Measurements from ENCODE around the gene ZNRD2.

Gene ZNRD2

DNA sequence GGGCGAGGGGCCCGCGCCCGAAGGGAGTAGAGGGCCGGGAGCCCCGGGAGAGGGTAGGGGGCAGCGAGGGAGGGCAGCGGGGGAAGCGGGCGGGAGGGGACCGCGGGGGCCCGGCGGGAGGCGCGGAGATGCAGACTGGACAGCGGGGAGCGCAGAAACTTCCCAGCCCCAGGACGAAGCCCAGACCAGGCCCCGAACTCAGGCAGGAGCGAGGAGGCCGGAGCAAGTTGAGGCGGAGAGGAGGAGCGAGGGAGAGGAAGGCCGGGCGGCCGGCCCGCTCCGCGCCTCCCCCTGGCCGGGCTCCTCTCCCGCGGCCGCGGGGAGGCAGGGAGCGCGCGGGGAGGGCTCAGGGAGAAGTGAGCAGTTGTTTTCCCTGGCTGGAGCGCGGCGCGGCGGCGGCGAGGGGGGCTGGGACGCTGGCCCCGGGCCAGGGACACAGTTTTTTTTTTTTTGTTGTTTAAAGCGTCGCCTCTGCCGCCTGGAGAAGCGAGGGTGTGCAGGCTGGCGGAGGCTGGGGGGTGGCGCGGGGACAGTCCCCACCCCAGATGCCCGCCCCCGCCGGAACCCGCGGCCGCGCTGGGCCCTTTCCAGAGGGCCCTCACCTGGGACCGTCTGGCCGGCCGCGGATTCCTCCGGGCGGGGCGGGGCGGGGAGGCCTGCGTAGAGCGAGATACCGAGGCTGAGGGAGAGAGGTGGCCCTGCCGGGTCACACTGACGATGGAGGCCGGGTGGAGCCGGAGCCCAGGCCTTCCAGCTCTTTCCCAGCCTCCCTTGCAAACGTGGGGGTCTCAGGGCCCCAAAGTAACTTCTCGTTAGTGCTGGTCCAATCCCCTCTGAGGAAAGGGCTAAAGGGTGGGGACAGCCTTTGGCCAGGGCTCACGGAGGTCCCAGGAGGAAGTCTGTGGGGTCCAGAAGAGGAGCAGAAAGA, 12.0 kb upstream of the ZNRD2 start, which contains the start of gene LTBP3:
Gene LTBP3, minus strand, starts transcription at position 358 of the 928 bp plus-strand sequence. CDS start 400 bp downstream, outside the sequence.
- TF ChIP-seq, protein P1, sequence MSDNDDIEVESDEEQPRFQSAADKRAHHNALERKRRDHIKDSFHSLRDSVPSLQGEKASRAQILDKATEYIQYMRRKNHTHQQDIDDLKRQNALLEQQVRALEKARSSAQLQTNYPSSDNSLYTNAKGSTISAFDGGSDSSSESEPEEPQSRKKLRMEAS (IDR thresholded peaks at IDR 0.05): peak; percentile 30
- TF ChIP-seq EGR1 (IDR thresholded peaks at IDR 0.05) (no peak; the same call in none of the 2 replicates), EP300 (IDR thresholded peaks at IDR 0.05; ENCODE audit: borderline replicate concordance) (peak; percentile 72), NFIC (IDR thresholded peaks at IDR 0.05) (peak; percentile 95), TCF12 (IDR thresholded peaks at IDR 0.05; ENCODE audit: low read depth) (peak; percentile 65), ZBTB7A (IDR thresholded peaks at IDR 0.05; ENCODE audit: low read depth) (no peak), CEBPB (IDR thresholded peaks at IDR 0.05) (0 out of 2 replicates have a peak, but pooled peaks have one; percentile 14), TEAD4 (IDR thresholded peaks at IDR 0.05) (peak; percentile 79), YY1 (IDR thresholded peaks at IDR 0.05; ENCODE audit: low read depth) (no peak)

DNA sequence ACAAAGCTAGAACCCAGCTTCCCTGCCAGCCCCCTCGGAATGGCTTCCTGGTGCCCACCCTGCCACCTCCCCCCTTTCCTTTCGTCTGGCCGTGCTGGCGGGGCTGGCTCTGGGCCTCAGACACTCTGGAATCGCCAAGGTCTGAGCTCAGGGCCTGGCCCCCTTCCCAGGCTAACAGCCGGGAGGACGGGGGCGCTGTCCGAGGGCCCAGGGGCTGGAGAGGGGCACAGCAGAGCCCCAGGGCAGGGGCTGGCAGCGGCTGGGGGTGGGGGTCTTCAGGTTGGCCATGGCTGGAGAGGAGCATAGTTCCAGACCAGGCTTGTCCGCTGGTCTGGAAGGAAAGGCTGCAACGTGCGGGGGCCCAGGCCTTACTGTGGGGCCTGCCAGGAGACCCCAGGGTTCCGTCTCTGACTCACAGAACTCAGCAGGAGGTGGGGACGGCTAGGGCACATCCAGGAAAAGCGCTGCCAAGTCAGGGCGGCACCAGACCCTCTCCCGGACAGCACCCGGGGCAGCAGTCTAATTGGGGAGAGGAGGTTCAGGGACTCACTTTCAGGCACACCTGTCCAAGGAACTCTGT, 11.3 kb upstream of the ZNRD2 start:
- TF ChIP-seq FOXM1 (IDR thresholded peaks at IDR 0.05; ENCODE audit: borderline replicate concordance, low read depth) (peak; percentile 86), NFIC (IDR thresholded peaks at IDR 0.05) (peak; percentile 99), YY1 (IDR thresholded peaks at IDR 0.05; ENCODE audit: low read depth) (0 out of 2 replicates have a peak, but pooled peaks have one; percentile 42), RAD21 (IDR thresholded peaks at IDR 0.05; ENCODE audit: low read depth) (peak; percentile 1; the same call in 1 of the 2 replicates), ZBTB7A (IDR thresholded peaks at IDR 0.05; ENCODE audit: low read depth) (peak; percentile 97), CREB1 (IDR thresholded peaks at IDR 0.05; ENCODE audit: low read depth) (no peak), TAF1 (IDR thresholded peaks at IDR 0.05; ENCODE audit: low read depth) (no peak), EP300 (IDR thresholded peaks at IDR 0.05; ENCODE audit: borderline replicate concordance) (peak; percentile 93), TEAD4 (IDR thresholded peaks at IDR 0.05) (peak; percentile 64), TCF12 (IDR thresholded peaks at IDR 0.05; ENCODE audit: low read depth) (peak; percentile 96), CEBPB (IDR thresholded peaks at IDR 0.05) (peak; percentile 48; the same call in 1 of the 2 replicates), USF1 (IDR thresholded peaks at IDR 0.05) (no peak; the same call in 1 of the 2 replicates)
- TF ChIP-seq, protein P1 (IDR thresholded peaks at IDR 0.05): peak; percentile 64
- TF ChIP-seq, protein P2, sequence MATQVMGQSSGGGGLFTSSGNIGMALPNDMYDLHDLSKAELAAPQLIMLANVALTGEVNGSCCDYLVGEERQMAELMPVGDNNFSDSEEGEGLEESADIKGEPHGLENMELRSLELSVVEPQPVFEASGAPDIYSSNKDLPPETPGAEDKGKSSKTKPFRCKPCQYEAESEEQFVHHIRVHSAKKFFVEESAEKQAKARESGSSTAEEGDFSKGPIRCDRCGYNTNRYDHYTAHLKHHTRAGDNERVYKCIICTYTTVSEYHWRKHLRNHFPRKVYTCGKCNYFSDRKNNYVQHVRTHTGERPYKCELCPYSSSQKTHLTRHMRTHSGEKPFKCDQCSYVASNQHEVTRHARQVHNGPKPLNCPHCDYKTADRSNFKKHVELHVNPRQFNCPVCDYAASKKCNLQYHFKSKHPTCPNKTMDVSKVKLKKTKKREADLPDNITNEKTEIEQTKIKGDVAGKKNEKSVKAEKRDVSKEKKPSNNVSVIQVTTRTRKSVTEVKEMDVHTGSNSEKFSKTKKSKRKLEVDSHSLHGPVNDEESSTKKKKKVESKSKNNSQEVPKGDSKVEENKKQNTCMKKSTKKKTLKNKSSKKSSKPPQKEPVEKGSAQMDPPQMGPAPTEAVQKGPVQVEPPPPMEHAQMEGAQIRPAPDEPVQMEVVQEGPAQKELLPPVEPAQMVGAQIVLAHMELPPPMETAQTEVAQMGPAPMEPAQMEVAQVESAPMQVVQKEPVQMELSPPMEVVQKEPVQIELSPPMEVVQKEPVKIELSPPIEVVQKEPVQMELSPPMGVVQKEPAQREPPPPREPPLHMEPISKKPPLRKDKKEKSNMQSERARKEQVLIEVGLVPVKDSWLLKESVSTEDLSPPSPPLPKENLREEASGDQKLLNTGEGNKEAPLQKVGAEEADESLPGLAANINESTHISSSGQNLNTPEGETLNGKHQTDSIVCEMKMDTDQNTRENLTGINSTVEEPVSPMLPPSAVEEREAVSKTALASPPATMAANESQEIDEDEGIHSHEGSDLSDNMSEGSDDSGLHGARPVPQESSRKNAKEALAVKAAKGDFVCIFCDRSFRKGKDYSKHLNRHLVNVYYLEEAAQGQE (IDR thresholded peaks at IDR 0.05; ENCODE audit: low read depth): peak; percentile 16; the same call in 1 of the 2 replicates

GRCh38 chr11:65559535-65559934, 10.7 kb upstream of the ZNRD2 start:
- no peak; the same call in 1 of the 2 replicates for TF ChIP-seq RAD21 (IDR thresholded peaks at IDR 0.05; ENCODE audit: low read depth)
- TF ChIP-seq, protein P1 (IDR thresholded peaks at IDR 0.05): no peak
- no peak for TF ChIP-seq CEBPB (IDR thresholded peaks at IDR 0.05)
- TF ChIP-seq, protein P2 (IDR thresholded peaks at IDR 0.05; ENCODE audit: low read depth): no peak
- TF ChIP-seq USF1 (IDR thresholded peaks at IDR 0.05): no peak; the same call in 1 of the 2 replicates
- no peak for TF ChIP-seq CREB1 (IDR thresholded peaks at IDR 0.05; ENCODE audit: low read depth)
- no peak for TF ChIP-seq TAF1 (IDR thresholded peaks at IDR 0.05; ENCODE audit: low read depth)
- TF ChIP-seq NFIC (IDR thresholded peaks at IDR 0.05): no peak

DNA sequence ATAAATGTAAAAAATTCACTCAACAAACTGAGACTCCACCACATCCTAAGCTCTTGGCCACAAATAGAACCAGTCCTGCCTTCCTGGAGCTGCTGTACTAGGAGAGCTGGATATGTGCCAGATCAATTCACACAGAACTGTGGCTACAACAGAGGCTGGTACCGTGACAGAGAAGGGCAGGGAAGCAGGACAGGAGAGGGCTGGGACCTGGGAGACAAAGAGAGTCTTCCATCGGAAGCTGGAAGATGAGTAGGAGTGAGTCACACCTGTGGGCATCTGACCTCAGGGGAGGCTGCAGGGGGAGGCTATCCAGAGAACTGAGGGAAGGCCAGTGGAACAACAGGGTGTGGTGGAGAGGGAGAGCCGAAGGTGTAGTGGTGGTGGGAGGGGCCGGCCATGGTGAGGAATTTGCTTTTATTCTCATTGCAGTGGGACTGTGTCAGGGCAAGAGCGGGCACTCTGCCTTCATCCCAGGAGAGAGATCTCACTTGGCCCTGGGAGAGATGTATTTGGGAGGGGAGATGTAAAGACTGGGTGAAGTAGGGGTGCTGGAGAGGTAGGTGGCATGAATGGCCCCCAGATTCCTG, 10.2 kb upstream of the ZNRD2 start:
- TF ChIP-seq CREB1 (IDR thresholded peaks at IDR 0.05; ENCODE audit: low read depth) (no peak), RAD21 (IDR thresholded peaks at IDR 0.05; ENCODE audit: low read depth) (peak; percentile 10; the same call in 1 of the 2 replicates), NFIC (IDR thresholded peaks at IDR 0.05) (peak; percentile 85), CEBPB (IDR thresholded peaks at IDR 0.05) (no peak), FOXM1 (IDR thresholded peaks at IDR 0.05; ENCODE audit: borderline replicate concordance, low read depth) (no peak), ZBTB7A (IDR thresholded peaks at IDR 0.05; ENCODE audit: low read depth) (no peak), EP300 (IDR thresholded peaks at IDR 0.05; ENCODE audit: borderline replicate concordance) (peak; percentile 76), YY1 (IDR thresholded peaks at IDR 0.05; ENCODE audit: low read depth) (peak; percentile 68), USF1 (IDR thresholded peaks at IDR 0.05) (no peak), TAF1 (IDR thresholded peaks at IDR 0.05; ENCODE audit: low read depth) (no peak), EGR1 (IDR thresholded peaks at IDR 0.05) (no peak), TEAD4 (IDR thresholded peaks at IDR 0.05) (peak; percentile 61), TCF12 (IDR thresholded peaks at IDR 0.05; ENCODE audit: low read depth) (peak; percentile 74)
- TF ChIP-seq, protein P2 (IDR thresholded peaks at IDR 0.05; ENCODE audit: low read depth): no peak
- TF ChIP-seq, protein P1 (IDR thresholded peaks at IDR 0.05): no peak
